Measurements from ENCODE around the gene PTF1A.

PTF1A gene

GRCh38 chr10:23194471-23194965, 2.4 kb downstream of the PTF1A start:
- DNase-seq (ENCODE audit: low read depth) = no peak
- no peak for TF ChIP-seq CTCF (IDR thresholded peaks at IDR 0.05; ENCODE audit: low read length, missing control alignments)
- H3K4me3 ChIP-seq (replicated peaks; ENCODE audit: low read depth, low read length) = no peak overlapping the region

GRCh38 chr10:23194966-23195845, 3.1 kb downstream of the PTF1A start:
- H3K4me3 ChIP-seq (replicated peaks; ENCODE audit: low read depth, low read length) = no peak overlapping the region
- no peak for TF ChIP-seq CTCF (IDR thresholded peaks at IDR 0.05; ENCODE audit: low read length, missing control alignments)
- no peak for DNase-seq (ENCODE audit: low read depth)

- no peak for TF ChIP-seq CTCF (IDR thresholded peaks at IDR 0.05; ENCODE audit: low read length, missing control alignments)
- DNase-seq (ENCODE audit: low read depth) = no peak
- H3K4me3 ChIP-seq (replicated peaks; ENCODE audit: low read depth, low read length) = no peak overlapping the region
Measured at GRCh38 chr10:23195846-23196600, 3.9 kb downstream of the PTF1A start.

- no peak for DNase-seq (ENCODE audit: low read depth)
- no peak overlapping the region for H3K4me3 ChIP-seq (replicated peaks; ENCODE audit: low read depth, low read length)
- TF ChIP-seq CTCF (IDR thresholded peaks at IDR 0.05; ENCODE audit: low read length, missing control alignments) = no peak
Measured at GRCh38 chr10:23196915-23197314, 4.8 kb downstream of the PTF1A start.

GRCh38 chr10:23197416-23197861, 5.3 kb downstream of the PTF1A start:
- H3K4me3 ChIP-seq (replicated peaks; ENCODE audit: low read depth, low read length) = no peak overlapping the region
- DNase-seq (ENCODE audit: low read depth) = no peak
- no peak for TF ChIP-seq CTCF (IDR thresholded peaks at IDR 0.05; ENCODE audit: low read length, missing control alignments)

GRCh38 chr10:23198610-23198939, 6.5 kb downstream of the PTF1A start:
- no peak overlapping the region for H3K4me3 ChIP-seq (replicated peaks; ENCODE audit: low read depth, low read length)
- TF ChIP-seq CTCF (IDR thresholded peaks at IDR 0.05; ENCODE audit: low read length, missing control alignments) = no peak
- DNase-seq (ENCODE audit: low read depth) = no peak
